GM19452 (cell line): ENCODE measurements around the gene TDRD9.

Experiments used
- ATAC-seq: cut with Tn5 transposase; IDR thresholded peaks from one replicate; pipeline ENCODE4 v1.9.1; 2021; ENCODE audit not compliant: unreplicated experiment

TDRD9 gene

GRCh38 chr14:103890821-103891666 lies 37.2 kb upstream of the TDRD9 start:
- no peak for ATAC-seq

- ATAC-seq = no peak
Measured at GRCh38 chr14:103891667-103892215, 36.5 kb upstream of the TDRD9 start.

GRCh38 chr14:103892247-103892646 lies 36.0 kb upstream of the TDRD9 start:
- ATAC-seq = no peak

GRCh38 chr14:103894034-103894722 lies 34.1 kb upstream of the TDRD9 start:
- no peak for ATAC-seq

- no peak for ATAC-seq
Measured at GRCh38 chr14:103894723-103895059, 33.6 kb upstream of the TDRD9 start.

- ATAC-seq = no peak
Measured at GRCh38 chr14:103896578-103896977, 31.7 kb upstream of the TDRD9 start.

GRCh38 chr14:103897075-103897947 lies 30.9 kb upstream of the TDRD9 start:
- no peak for ATAC-seq

- ATAC-seq = no peak
Measured at GRCh38 chr14:103898204-103898603, 30.1 kb upstream of the TDRD9 start.

GRCh38 chr14:103898711-103899110 lies 29.5 kb upstream of the TDRD9 start:
- no peak for ATAC-seq

- ATAC-seq = no peak
Measured at GRCh38 chr14:103899316-103899715, 28.9 kb upstream of the TDRD9 start.

- ATAC-seq = no peak
Measured at GRCh38 chr14:103899833-103900232, 28.4 kb upstream of the TDRD9 start.

- no peak for ATAC-seq
Measured at GRCh38 chr14:103904493-103905107, 23.7 kb upstream of the TDRD9 start.

GRCh38 chr14:103905842-103906456 lies 22.3 kb upstream of the TDRD9 start:
- ATAC-seq = no peak

- ATAC-seq = no peak
Measured at GRCh38 chr14:103908580-103908979, 19.7 kb upstream of the TDRD9 start.

- no peak for ATAC-seq
Measured at GRCh38 chr14:103909531-103910261, 18.6 kb upstream of the TDRD9 start.

GRCh38 chr14:103910262-103910935 lies 17.9 kb upstream of the TDRD9 start:
- ATAC-seq = no peak

- ATAC-seq = no peak
Measured at GRCh38 chr14:103910984-103911383, 17.3 kb upstream of the TDRD9 start.

GRCh38 chr14:103915616-103916015 lies 12.6 kb upstream of the TDRD9 start:
- no peak for ATAC-seq

- no peak for ATAC-seq
Measured at GRCh38 chr14:103916636-103917262, 11.5 kb upstream of the TDRD9 start.
